Colonic mucosa (tissue), 4 donors: ENCODE data around the gene MGAM2. TPM values are rescaled to one million over a fixed set of nuclear protein-coding genes. Genes with fewer than 3 reads are reported as not detected.

Experiments
- DNase-seq: peaks from one replicate; pipeline ENCODE4 v3.0.0-alpha.2; 2020
- H3K27ac ChIP-seq: fragments of 200-600 bp; one replicate; pipeline ENCODE4 v1.8.0; 2021
- H3K27me3 ChIP-seq: fragments of 200-600 bp; one replicate; pipeline ENCODE4 v1.8.0; 2021
- H3K36me3 ChIP-seq: fragments of 200-600 bp; one replicate; pipeline ENCODE4 v1.8.0; 2021
- H3K4me1 ChIP-seq: fragments of 200-600 bp; one replicate; pipeline ENCODE4 v1.8.0; 2021; ENCODE audit warnings: mild to moderate bottlenecking
- H3K4me3 ChIP-seq: fragments of 200-600 bp; one replicate; pipeline ENCODE4 v1.8.0; 2021
- H3K9ac ChIP-seq, 2 donors: one replicate each; pipeline ENCODE4 v1.7.0; 2013; ENCODE audit warnings: control low read depth in 2 of 2, low read depth in 2 of 2, low read length in 2 of 2
- H3K9me3 ChIP-seq: fragments of 200-600 bp; one replicate; pipeline ENCODE4 v1.8.0; 2021
- CTCF ChIP-seq: fragments of 200-600 bp; IDR thresholded peaks from one replicate; pipeline ENCODE4 v1.8.0; 2022; ENCODE audit warnings: antibody characterized with exemption, mild to moderate bottlenecking
- intact Hi-C: fragments of 100-400 bp; cut with DNase I; formaldehyde crosslinking; loops from one replicate; pipeline ENCODE4 v1.14.1; 2022
- total RNA-seq, 2 donors: library from RNA; stranded (reverse); fragmentation: NEBNext Ultra II Directional in 1 of 2; extraction: Animal tissue kit (Norgen Biotek cat#: 25700) in 1 of 2; gene quantifications; one replicate each; pipeline ENCODE4 v1.2.1, GENCODE V29; 2021
- donor health status: healthy.
- donor health status: DM: no; HTN: no; CAD: no.
- donor health status: DM: no; HTN: no; CAD: no.

MGAM2 gene
- total RNA-seq, 2 donors from 2014 or later: 7.5 to 26.4 TPM

DNA sequence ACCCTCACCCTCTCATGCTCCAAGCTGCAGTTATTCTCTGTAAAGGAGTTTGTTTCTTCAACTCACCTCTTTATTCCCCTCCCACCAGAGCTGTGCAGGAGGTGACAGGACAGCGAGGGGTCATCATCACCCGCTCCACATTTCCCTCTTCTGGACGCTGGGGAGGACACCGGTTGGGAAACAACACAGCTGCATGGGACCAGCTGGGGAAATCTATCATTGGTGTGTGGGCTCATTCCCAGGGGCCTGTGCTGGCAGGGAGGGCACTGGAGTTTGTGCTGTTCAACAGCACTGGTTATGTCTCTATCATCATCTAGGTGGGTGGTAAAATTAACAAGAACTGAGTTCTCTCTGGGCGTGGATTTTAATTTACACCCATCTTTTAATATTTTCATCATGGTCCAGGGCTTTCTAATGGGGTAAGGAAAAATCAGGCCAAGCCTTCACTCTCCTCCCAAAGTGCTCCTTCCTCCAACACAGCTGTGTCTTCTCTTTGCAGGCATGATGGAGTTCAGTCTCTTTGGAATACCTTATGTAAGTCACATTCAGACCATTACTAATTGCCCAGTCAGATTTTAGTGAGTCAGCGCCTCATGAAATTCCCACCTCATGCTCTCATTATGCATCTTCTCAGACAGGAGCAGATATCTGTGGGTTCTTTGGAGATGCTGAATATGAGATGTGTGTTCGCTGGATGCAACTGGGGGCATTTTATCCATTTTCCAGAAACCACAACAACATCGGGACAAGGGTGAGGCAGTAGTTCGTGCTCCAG lies 84.7 kb downstream of the MGAM2 start:
- H3K9me3 ChIP-seq: no peaks in the 10 kb centered on the region
- no peaks in the 10 kb centered on the region for H3K36me3 ChIP-seq
- intact Hi-C loops: no loop called here
- H3K27me3 ChIP-seq: no peaks in the 10 kb centered on the region
- no peak overlapping the region for H3K4me3 ChIP-seq
- H3K27ac ChIP-seq: no peak overlapping the region
- H3K9ac ChIP-seq: no peak overlapping the region
- H3K4me1 ChIP-seq: no peaks in the 10 kb centered on the region
- TF ChIP-seq CTCF: no peak
- DNase-seq: no peak

- no peak overlapping the region for H3K4me3 ChIP-seq
- TF ChIP-seq CTCF: no peak
- no peaks in the 10 kb centered on the region for H3K36me3 ChIP-seq
- H3K27me3 ChIP-seq: no peaks in the 10 kb centered on the region
- no peak overlapping the region for H3K27ac ChIP-seq
- H3K9ac ChIP-seq: no peak overlapping the region
- H3K9me3 ChIP-seq: no peaks in the 10 kb centered on the region
- no peak for DNase-seq
- intact Hi-C loops: no loop called here
- no peaks in the 10 kb centered on the region for H3K4me1 ChIP-seq
Measured at GRCh38 chr7:142200206-142200605, 88.7 kb downstream of the MGAM2 start.

- intact Hi-C loops: no loop called here
- DNase-seq: no peak
- Histone ChIP-seq H3K9me3 (no peaks in the 10 kb centered on the region), H3K27me3 (no peaks in the 10 kb centered on the region), H3K9ac (no peak overlapping the region), H3K27ac (no peak overlapping the region), H3K4me3 (no peak overlapping the region), H3K4me1 (no peaks in the 10 kb centered on the region), H3K36me3 (no peaks in the 10 kb centered on the region)
- no peak for TF ChIP-seq CTCF
Measured at GRCh38 chr7:142228537-142229104, 117.1 kb downstream of the MGAM2 start.

DNA sequence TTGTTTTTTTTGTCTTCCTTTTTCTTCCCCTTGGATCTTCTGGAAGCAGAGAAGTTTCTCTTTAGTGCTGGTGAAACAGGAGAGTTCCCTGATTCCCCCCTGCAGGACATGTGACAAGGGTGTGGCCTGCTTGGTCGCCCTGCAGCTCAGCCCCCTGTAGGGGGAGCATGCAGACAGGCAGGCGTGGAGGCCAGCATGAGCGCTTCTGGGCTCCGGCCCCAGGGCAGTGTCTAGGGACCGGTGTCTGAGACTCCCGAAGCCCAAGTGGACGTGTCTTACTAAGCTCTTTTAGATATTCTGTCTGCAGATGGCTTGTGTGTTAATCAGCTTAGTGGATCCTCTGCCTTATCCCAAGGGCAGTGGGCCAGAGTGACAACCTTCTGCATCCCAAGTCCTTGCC lies 120.2 kb downstream of the MGAM2 start:
- H3K27me3 ChIP-seq: no peaks in the 10 kb centered on the region
- no peaks in the 10 kb centered on the region for H3K4me1 ChIP-seq
- no peak for TF ChIP-seq CTCF
- no peaks in the 10 kb centered on the region for H3K36me3 ChIP-seq
- DNase-seq: no peak
- intact Hi-C loops: no loop called here
- no peak overlapping the region for H3K4me3 ChIP-seq
- H3K27ac ChIP-seq: no peak overlapping the region
- H3K9me3 ChIP-seq: no peaks in the 10 kb centered on the region
- no peak overlapping the region for H3K9ac ChIP-seq

DNA sequence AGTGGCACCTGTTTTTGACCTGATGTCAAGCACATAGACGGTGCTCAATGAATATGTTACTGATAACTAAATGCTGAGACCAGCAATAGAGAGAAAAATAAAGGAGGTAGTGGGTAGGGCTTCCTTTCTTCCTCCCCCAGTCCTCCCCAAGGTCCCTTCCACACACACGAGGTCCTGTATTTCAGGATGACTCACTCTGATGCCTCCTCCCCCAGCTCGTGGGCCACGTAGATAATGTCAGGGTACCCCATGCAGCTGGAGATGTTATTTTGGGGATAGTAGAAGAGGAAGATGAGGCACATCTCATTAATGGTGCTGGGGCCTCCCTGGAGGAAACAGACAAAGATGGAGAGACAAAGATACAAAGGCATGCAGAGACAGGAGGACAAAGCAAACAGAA lies 129.0 kb downstream of the MGAM2 start:
- H3K4me1 ChIP-seq: no peaks in the 10 kb centered on the region
- H3K27me3 ChIP-seq: no peaks in the 10 kb centered on the region
- H3K27ac ChIP-seq: no peak overlapping the region
- no peak for TF ChIP-seq CTCF
- H3K4me3 ChIP-seq: no peak overlapping the region
- no peak for DNase-seq
- no peaks in the 10 kb centered on the region for H3K36me3 ChIP-seq
- no peaks in the 10 kb centered on the region for H3K9me3 ChIP-seq
- intact Hi-C loops: no loop called here
- H3K9ac ChIP-seq: no peak overlapping the region
